ENCODE data around the gene RCAN1. TPM values are rescaled to one million over a fixed set of nuclear protein-coding genes. Genes with fewer than 3 reads are reported as not detected.

Gene RCAN1
- total and polyA plus RNA-seq, 2 of the 8 experiments (the other 6 are each of a cell fraction or from before 2014, with no cell fraction given) = 1.7 to 6.4 TPM

GRCh38 chr21:34618941-34619340, 4.0 kb upstream of the RCAN1 start:
- no peak overlapping the region for H3K9ac ChIP-seq (replicated peaks in 1 of 4; ENCODE audit: extremely low read depth in 1 of 4, low read depth in 3 of 4, low read length in 3 of 4)
- FAIRE-seq (no peak), DNase-seq (ENCODE audit: low read depth in 1 of 2, low spot score in 2 of 2) (no peak)
- CTCF ChIA-PET (ENCODE audit: partially characterized antibody) = interaction anchor here (1.0 to 2.0 kb wide), 5 partner anchors 10 to 111 kb away, joined by 3 to 8 read pairs (median 4); no protein-coding TSS in a partner anchor
- no peak overlapping the region for H3K56ac ChIP-seq (replicated peaks; ENCODE audit: insufficient read length, low read depth, low read length)
- H3K23ac ChIP-seq (ENCODE audit: insufficient read length) = no peak overlapping the region
- H4K5ac ChIP-seq (ENCODE audit: insufficient read length, low read depth, low read length) = no peak overlapping the region
- no peak overlapping the region for H2BK15ac ChIP-seq (ENCODE audit: low read length)
- POLR2A ChIA-PET (ENCODE audit: partially characterized antibody) = no interaction called here
- H3K9me3 ChIP-seq (ENCODE audit: insufficient read depth in 2 of 2, low read depth in 1 of 2, low read length in 1 of 2) = no peaks in the 10 kb centered on the region
- H3K4me2 ChIP-seq (ENCODE audit: insufficient read depth in 1 of 2, low read depth in 2 of 2, low read length in 2 of 2) = no peak overlapping the region
- WGBS, 2 experiments (ENCODE audit: extremely low coverage in 1 of 2, insufficient coverage in 1 of 2, insufficient read length in 1 of 2, insufficient replicate concordance in 2 of 2, low coverage in 1 of 2, low lambda C conversion rate in 2 of 2, missing lambda C conversion rate in 1 of 2) = 100% methylated on average over 1 of the region's 1 CpG; no CpG with 5 or more reads in 1 of the 2 experiments
- no peak overlapping the region for H3K14ac ChIP-seq (ENCODE audit: insufficient read length)
- H2BK12ac ChIP-seq (ENCODE audit: low read depth, low read length) = no peak overlapping the region
- H2BK120ac ChIP-seq (replicated peaks; ENCODE audit: low read depth, low read length) = no peak overlapping the region
- no peak overlapping the region for H2AFZ ChIP-seq (ENCODE audit: low read length)
- no peaks in the 10 kb centered on the region for H3K79me1 ChIP-seq (ENCODE audit: low read depth, low read length)
- H4K20me1 ChIP-seq (replicated peaks in 1 of 2; ENCODE audit: control insufficient read depth in 1 of 2, insufficient read depth in 2 of 2, low read length in 2 of 2) = no peaks in the 10 kb centered on the region
- no peak overlapping the region for H2BK5ac ChIP-seq (ENCODE audit: low read depth, low read length)
- no peak overlapping the region for H2AK5ac ChIP-seq (ENCODE audit: low read depth, low read length)
- peaks cover 0 to 4% (median 1%) of the 10 kb centered on the region in 4 experiments; a peak in 3 of 7 replicates for H3K4me1 ChIP-seq (replicated peaks in 1 of 4; ENCODE audit: control insufficient read depth in 3 of 4, insufficient read depth in 4 of 4, low read length in 3 of 4)
- no peak overlapping the region for H4K8ac ChIP-seq (ENCODE audit: extremely low read depth, insufficient read depth, low read length)
- H3K18ac ChIP-seq (ENCODE audit: extremely low read depth, low read length) = no peak overlapping the region
- no peak overlapping the region for H3K4ac ChIP-seq (replicated peaks; ENCODE audit: insufficient read length, low read depth, low read length)
- no peaks in the 10 kb centered on the region for H3K79me2 ChIP-seq (ENCODE audit: control insufficient read depth in 1 of 2, insufficient read depth in 2 of 2, low read length in 2 of 2)
- no peak overlapping the region for H3K4me3 ChIP-seq (ENCODE audit: extremely low read depth in 1 of 4, insufficient read depth in 2 of 4, low read depth in 3 of 4, low read length in 4 of 4)
- H3K27me3 ChIP-seq (replicated peaks in 1 of 4; ENCODE audit: control insufficient read depth in 3 of 4, extremely low read depth in 1 of 4, insufficient read depth in 3 of 4, low read length in 3 of 4) = peaks cover 3 to 7% (median 6%) of the 10 kb centered on the region in 4 experiments
- H3K23me2 ChIP-seq (ENCODE audit: low read depth, low read length) = peaks cover 7% of the 10 kb centered on the region; the same call in 1 of the 2 replicates
- H3K36me3 ChIP-seq (ENCODE audit: control insufficient read depth in 2 of 4, insufficient read depth in 4 of 4, low read length in 3 of 4) = no peaks in the 10 kb centered on the region
- no peak overlapping the region for H4K91ac ChIP-seq (replicated peaks; ENCODE audit: insufficient read length, low read length)
- H2BK20ac ChIP-seq (ENCODE audit: low read length) = no peak overlapping the region
- H3K27ac ChIP-seq (ENCODE audit: low read depth, low read length) = no peak overlapping the region
- TF ChIP-seq EP300 (IDR thresholded peaks at IDR 0.05; ENCODE audit: borderline replicate concordance in 1 of 2, low read depth in 2 of 2, low read length in 2 of 2) (no peak), NANOG (IDR thresholded peaks at IDR 0.05; ENCODE audit: insufficient read depth, low read depth, low read length, poor library complexity, severe bottlenecking) (no peak), YY1 (IDR thresholded peaks at IDR 0.05; ENCODE audit: low read depth, low read length) (no peak), SP4 (IDR thresholded peaks at IDR 0.05; ENCODE audit: low read length) (no peak), SAP30 (IDR thresholded peaks at IDR 0.05; ENCODE audit: insufficient read depth, insufficient replicate concordance, low read length) (no peak), EZH2 (IDR thresholded peaks at IDR 0.05; ENCODE audit: low read depth, low read length, severe bottlenecking) (no peak), ZNF274 (IDR thresholded peaks at IDR 0.05; ENCODE audit: borderline replicate concordance, extremely low read depth, low read length) (no peak), ATF3 (IDR thresholded peaks at IDR 0.05; ENCODE audit: insufficient read depth, low read depth, low read length) (no peak)
- TF ChIP-seq, protein P1, sequence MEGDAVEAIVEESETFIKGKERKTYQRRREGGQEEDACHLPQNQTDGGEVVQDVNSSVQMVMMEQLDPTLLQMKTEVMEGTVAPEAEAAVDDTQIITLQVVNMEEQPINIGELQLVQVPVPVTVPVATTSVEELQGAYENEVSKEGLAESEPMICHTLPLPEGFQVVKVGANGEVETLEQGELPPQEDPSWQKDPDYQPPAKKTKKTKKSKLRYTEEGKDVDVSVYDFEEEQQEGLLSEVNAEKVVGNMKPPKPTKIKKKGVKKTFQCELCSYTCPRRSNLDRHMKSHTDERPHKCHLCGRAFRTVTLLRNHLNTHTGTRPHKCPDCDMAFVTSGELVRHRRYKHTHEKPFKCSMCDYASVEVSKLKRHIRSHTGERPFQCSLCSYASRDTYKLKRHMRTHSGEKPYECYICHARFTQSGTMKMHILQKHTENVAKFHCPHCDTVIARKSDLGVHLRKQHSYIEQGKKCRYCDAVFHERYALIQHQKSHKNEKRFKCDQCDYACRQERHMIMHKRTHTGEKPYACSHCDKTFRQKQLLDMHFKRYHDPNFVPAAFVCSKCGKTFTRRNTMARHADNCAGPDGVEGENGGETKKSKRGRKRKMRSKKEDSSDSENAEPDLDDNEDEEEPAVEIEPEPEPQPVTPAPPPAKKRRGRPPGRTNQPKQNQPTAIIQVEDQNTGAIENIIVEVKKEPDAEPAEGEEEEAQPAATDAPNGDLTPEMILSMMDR (IDR thresholded peaks at IDR 0.05; ENCODE audit: control extremely low read depth in 1 of 3, insufficient read depth in 1 of 3, low read depth in 1 of 3, low read length in 3 of 3) = no peak
